Tibial artery (tissue), 4 donors: ENCODE measurements around the gene MSI2.

Experiments
- DNase-seq, 2 donors: peaks; one replicate each; pipeline ENCODE4 v3.0.0-alpha.2; 2019
- H3K27ac ChIP-seq, 2 donors: fragments of 200-600 bp; sonication (generic) in 1 of 2; 1 replicate in 1 of 2; 2 replicates in 1 of 2; pipeline ENCODE4 v1.5.1; 2018 to 2019; ENCODE audit warnings: mild to moderate bottlenecking in 1 of 2
- H3K27me3 ChIP-seq, 2 donors: fragments of 200-600 bp; sonication (generic) in 1 of 2; one replicate each; pipeline versions ENCODE4 v1.5.1 to v1.6.0; 2016 to 2019
- H3K36me3 ChIP-seq, 3 donors: fragments of 200-600 bp; sonication (generic) in 2 of 3; one replicate each; pipeline ENCODE4 v1.5.1; 2016 to 2019; ENCODE audit warnings: mild to moderate bottlenecking in 2 of 3
- H3K4me1 ChIP-seq, 4 donors: fragments of 200-600 bp; sonication (generic) in 2 of 4; 1 replicate in 3 of 4; 2 replicates in 1 of 4; pipeline ENCODE4 v1.5.1; 2016 to 2019
- H3K4me3 ChIP-seq, 2 donors: fragments of 200-600 bp; sonication (generic) in 1 of 2; 1 replicate in 1 of 2; 2 replicates in 1 of 2; pipeline ENCODE4 v1.5.1; 2018 to 2019; ENCODE audit warnings: mild to moderate bottlenecking in 2 of 2
- H3K9me3 ChIP-seq, 3 donors: fragments of 200-600 bp; sonication (generic) in 1 of 3; one replicate each; pipeline ENCODE4 v1.5.1; 2016 to 2019
- intact Hi-C: fragments of 100-400 bp; cut with DNase I; formaldehyde crosslinking; loops from one replicate; pipeline ENCODE4 v1.15.0; 2023; ENCODE audit warnings: low total_unique reads
- TF ChIP-seq, protein P1 (sequence below), 2 experiments: fragments of 200-600 bp in 1 of 2; fragments of 450-650 bp in 1 of 2; IDR thresholded peaks; one replicate each; pipeline ENCODE4 v1.5.1; 2017 to 2019; ENCODE audit warnings: antibody characterized with exemption in 2 of 2, mild to moderate bottlenecking in 1 of 2, moderate library complexity in 1 of 2

Gene MSI2

GRCh38 chr17:57461082-57461481, 204.8 kb downstream of the MSI2 start:
- H3K36me3 ChIP-seq, result no peaks in the 10 kb centered on the region
- H3K4me1 ChIP-seq, result peaks cover 0 to 14% (median 2%) of the 10 kb centered on the region in 4 donors
- TF ChIP-seq, protein P1, sequence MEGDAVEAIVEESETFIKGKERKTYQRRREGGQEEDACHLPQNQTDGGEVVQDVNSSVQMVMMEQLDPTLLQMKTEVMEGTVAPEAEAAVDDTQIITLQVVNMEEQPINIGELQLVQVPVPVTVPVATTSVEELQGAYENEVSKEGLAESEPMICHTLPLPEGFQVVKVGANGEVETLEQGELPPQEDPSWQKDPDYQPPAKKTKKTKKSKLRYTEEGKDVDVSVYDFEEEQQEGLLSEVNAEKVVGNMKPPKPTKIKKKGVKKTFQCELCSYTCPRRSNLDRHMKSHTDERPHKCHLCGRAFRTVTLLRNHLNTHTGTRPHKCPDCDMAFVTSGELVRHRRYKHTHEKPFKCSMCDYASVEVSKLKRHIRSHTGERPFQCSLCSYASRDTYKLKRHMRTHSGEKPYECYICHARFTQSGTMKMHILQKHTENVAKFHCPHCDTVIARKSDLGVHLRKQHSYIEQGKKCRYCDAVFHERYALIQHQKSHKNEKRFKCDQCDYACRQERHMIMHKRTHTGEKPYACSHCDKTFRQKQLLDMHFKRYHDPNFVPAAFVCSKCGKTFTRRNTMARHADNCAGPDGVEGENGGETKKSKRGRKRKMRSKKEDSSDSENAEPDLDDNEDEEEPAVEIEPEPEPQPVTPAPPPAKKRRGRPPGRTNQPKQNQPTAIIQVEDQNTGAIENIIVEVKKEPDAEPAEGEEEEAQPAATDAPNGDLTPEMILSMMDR (IDR thresholded peaks at IDR 0.05), result no peak
- H3K27me3 ChIP-seq, result no peaks in the 10 kb centered on the region
- intact Hi-C loops, result no loop called here
- no peak for DNase-seq
- H3K4me3 ChIP-seq, result no peak overlapping the region
- H3K9me3 ChIP-seq, result no peaks in the 10 kb centered on the region
- no peak overlapping the region for H3K27ac ChIP-seq

GRCh38 chr17:57462007-57462579, 205.8 kb downstream of the MSI2 start:
- no peaks in the 10 kb centered on the region for H3K9me3 ChIP-seq
- no peak overlapping the region for H3K4me3 ChIP-seq
- H3K4me1 ChIP-seq, result peaks cover 0 to 6% (median 0%) of the 10 kb centered on the region in 4 donors
- DNase-seq, result no peak
- H3K36me3 ChIP-seq, result no peaks in the 10 kb centered on the region
- intact Hi-C loops, result no loop called here
- TF ChIP-seq, protein P1 (IDR thresholded peaks at IDR 0.05), result no peak
- no peak overlapping the region for H3K27ac ChIP-seq
- H3K27me3 ChIP-seq, result no peaks in the 10 kb centered on the region

GRCh38 chr17:57463103-57463885, 207.0 kb downstream of the MSI2 start:
- H3K27ac ChIP-seq, result no peak overlapping the region
- intact Hi-C loops, result no loop called here

GRCh38 chr17:57464191-57464864, 208.0 kb downstream of the MSI2 start:
- TF ChIP-seq, protein P1 (IDR thresholded peaks at IDR 0.05), result no peak
- DNase-seq, result no peak
- peaks cover 0 to 2% (median 0%) of the 10 kb centered on the region in 4 donors for H3K4me1 ChIP-seq
- no peak overlapping the region for H3K4me3 ChIP-seq
- H3K27me3 ChIP-seq, result no peaks in the 10 kb centered on the region
- no peaks in the 10 kb centered on the region for H3K9me3 ChIP-seq
- H3K36me3 ChIP-seq, result no peaks in the 10 kb centered on the region
- H3K27ac ChIP-seq, result no peak overlapping the region
- intact Hi-C loops, result no loop called here

More at GRCh38 chr17:57463103-57463885, 207.0 kb downstream of the MSI2 start:
- DNase-seq, result no peak
- Histone ChIP-seq H3K27me3 (no peaks in the 10 kb centered on the region), H3K9me3 (no peaks in the 10 kb centered on the region), H3K4me1 (peaks cover 0 to 6% (median 0%) of the 10 kb centered on the region in 4 donors), H3K4me3 (no peak overlapping the region), H3K36me3 (no peaks in the 10 kb centered on the region)
- TF ChIP-seq, protein P1 (IDR thresholded peaks at IDR 0.05), result no peak

GRCh38 chr17:57465610-57466009, 209.3 kb downstream of the MSI2 start:
- H3K27ac ChIP-seq, result no peak overlapping the region
- no peaks in the 10 kb centered on the region for H3K27me3 ChIP-seq
- H3K4me3 ChIP-seq, result no peak overlapping the region
- DNase-seq, result no peak
- no peaks in the 10 kb centered on the region for H3K9me3 ChIP-seq
- intact Hi-C loops, result no loop called here
- H3K4me1 ChIP-seq, result no peaks in the 10 kb centered on the region
- no peaks in the 10 kb centered on the region for H3K36me3 ChIP-seq
- TF ChIP-seq, protein P1 (IDR thresholded peaks at IDR 0.05), result no peak
